NCI-H2227 (cell line): ENCODE results near the gene POLG2.
"Not testable (repeated sequence)": the region's sequence is repeated elsewhere in the genome, so short reads cannot be mapped to it uniquely, and the experiment has no call there.

Source experiments
- DNase-seq: peaks from one replicate; lab custom pipeline; 2025; ENCODE audit not compliant: unreplicated experiment; lab: John Stamatoyannopoulos, UW

The POLG2 gene

DNA sequence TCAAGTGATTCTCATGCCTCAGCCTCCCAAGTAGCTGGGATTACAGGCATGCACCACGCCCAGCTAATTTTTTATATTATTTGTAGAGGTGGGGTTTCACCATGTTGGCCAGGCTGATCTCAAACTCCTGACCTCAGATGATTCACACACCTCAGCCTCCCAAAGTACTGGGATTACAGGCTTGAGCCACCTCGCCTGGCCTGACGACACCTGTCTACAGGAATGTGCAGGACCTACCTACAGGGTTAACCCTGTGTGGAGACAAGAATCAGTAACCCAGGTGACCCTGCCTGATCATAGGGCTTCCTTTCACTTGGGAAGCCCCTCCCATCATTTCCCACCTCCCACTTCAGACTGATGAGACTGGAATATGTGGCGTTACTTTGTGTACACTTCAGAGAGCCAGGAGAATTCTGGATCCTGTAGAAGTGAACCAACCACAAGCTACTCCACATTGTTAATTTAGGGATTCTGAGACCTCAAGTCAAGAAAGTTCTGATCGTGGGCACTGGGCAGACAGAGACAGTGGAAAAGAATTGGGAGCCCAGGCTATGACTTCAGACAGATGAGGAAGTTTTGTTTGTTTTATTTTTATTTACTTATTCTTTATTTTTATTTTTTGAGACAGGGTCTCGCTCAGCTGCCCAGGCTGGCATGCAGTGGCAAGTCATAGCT lies 53.6 kb downstream of the POLG2 start:
- no peak for DNase-seq

DNA sequence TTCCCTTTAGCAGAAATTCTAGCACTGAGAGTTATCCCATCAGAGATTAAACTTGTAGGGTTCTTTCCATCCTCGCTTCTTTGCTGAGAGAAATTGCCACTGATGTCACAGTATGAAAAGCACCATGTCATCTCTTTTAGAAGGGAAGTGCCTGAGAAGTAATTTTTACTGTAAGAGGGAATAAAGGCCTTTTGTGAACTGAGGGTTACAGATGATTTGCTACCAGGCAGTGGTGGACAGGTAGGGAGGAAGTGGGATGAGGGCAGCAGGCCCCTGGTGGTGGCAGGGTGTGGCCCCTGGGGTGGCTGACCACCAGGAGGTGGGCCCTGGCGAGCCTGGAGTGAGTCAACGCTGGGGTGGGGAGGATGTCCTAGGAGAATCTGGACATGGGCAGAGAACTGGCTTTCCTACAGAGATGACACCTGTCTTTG lies 54.3 kb downstream of the POLG2 start:
- DNase-seq: no peak

DNA sequence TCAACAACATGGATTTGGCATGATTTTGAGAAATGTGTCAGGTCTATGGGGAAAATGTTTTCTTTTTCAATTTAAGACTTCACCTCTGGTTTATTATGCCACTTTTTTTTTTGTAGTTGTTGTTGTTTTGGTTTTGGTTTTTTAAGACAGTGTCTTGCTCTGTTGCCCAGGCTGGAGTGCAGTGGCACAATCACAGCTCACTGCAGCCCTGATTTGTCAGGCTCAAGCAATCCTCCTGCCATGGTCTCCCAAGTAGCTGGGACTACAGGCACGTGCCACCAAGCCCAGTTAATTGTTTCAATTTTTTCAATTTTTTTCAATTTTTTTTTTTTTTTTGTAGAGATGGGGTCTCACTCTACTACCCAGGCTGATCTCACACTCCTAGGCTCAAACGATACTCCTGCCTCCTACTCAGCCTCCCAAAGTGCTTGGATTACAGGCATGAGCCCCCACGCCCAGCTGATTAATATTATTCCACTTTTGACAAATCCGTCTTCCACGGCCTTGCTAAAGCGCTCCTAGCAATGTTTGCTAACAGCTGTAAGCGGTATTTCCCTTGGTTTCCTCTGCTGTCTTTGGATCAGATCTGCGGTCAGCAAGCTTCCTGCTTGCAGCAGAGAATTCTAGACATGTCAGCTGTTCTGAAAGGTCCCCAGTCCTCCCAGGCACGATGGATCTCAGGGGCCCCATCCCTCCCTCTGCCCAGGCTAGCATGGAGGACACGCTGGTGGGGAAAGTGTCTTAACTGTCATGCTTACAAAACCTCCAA lies 54.9 kb downstream of the POLG2 start:
- DNase-seq: no peak

DNA sequence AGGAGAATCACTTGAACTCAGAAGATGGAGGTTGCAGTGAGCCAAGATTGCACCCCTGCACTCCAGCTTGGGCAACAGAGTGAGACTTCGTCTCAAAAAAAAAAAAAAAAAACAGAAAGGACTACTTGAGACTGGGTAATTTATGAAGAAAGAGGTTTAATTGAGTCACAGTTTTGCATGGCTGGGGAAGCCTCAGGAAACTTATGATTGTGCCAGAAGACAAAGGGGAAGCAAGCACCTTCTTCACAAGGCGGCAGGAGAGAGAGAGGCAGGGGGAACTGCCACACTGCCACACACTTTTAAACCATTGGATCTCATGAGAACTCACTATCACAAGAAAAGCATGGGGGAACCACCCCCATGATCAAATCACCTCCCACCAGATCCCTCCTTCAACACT lies 56.9 kb downstream of the POLG2 start:
- no peak for DNase-seq

DNA sequence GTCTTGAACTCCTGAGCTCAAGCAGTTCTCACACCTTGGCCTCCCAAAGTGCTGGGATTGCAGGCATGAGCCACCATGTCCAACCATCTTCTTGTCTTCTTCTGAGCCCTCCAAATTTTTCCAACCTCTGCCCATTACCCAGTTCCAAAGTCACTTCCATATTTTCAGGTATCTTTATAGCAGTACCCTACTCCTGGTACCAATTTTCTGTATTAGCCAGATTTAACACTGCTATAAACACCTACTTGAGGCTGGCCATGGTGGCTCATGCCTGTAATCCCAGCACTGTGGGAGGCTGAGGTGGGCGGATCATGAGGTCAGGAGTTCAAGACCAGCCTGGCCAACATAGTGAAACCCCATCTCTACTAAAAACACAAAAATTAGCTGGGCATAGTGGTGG lies 57.3 kb downstream of the POLG2 start:
- not testable (repeated sequence) for DNase-seq

DNA sequence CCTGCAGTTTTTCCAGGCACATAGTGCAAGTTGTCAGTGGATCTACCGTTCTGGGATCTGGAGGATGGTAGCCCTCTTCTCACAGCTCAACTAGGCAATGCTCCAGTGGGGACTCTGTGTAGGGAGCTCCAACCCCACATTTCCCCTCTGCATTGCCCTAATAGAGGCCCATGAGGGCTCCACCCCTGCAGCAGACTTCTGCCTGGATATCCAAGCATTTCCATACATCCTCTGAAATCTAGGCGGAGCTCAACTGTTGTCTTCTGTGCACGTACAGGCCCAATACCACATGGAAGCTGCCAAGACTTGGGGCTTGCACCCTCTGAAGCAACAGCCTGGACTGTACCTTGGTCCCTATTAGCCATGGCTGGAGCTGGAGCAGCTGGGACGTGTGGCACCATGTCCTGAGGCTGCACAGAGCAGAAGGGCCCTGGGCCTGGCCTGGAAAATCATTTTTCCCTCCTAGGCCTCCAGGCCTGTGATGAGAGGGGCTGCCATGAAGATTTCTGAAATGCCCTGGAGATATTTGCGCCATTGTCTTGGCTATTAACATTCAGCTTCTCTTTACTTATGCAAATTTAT lies 58.8 kb downstream of the POLG2 start:
- no peak for DNase-seq

DNA sequence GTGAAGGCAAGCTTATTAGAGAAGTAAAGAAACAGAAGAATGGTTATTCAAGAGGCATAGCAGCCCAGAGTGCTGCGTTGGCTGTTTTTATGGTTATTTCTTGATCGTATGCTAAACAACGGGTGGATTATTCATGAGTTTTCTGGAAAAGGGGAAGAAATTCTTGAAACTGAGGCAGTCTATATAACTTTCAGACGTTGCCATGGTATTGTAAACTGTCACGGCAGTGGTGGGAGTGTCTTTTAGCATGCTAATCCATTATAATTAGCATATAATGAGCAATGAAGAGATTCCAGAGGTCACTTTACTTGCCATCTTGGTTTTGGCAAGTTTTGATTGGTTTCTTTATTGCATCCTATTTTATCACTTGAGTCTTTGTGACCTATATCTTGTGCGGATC lies 65.3 kb downstream of the POLG2 start:
- DNase-seq: no peak

DNA sequence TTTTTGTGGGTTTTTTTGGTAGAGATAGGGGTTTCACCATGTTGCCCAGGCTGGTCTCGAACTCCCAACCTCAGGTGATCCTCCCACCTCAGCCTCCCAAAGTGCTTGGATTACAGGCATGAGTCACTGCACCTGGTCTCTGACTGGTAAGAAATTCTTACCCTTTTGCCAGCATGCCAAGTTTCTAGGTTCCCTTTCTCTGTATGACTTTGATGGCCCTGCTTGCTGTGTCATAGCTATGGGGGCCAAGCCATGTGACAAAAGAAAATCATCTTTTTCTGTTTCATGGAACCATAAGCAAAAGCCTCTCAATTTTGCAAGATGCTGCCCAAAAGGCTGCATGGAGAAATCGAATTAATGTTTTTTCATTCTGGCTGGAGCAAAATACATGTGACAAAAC lies 66.8 kb downstream of the POLG2 start:
- DNase-seq: not testable (repeated sequence)

DNA sequence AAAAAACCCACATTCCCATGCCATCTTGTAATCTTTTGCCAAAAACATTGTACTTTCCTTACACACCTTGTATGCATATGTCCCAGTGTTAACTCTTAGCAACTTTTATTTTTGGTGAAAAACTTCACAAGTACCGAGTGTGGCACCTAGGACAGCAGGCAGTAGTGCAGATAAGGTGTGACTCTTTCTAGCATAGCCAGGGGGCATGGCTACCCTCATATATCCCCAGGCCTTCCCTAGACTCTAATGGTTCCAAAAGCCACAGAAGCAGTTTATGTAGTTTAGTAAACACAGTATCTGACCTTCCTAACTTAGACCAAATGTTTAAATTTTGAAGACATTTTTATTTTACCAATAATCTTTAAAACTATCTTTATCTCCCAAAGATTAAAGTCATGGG lies 68.4 kb downstream of the POLG2 start:
- no peak for DNase-seq
